D721Med (cell line): ENCODE measurements around the gene TIMP3.

Source experiments
- DNase-seq: peaks from one replicate; pipeline ENCODE4 v3.0.0; 2011; ENCODE audit warnings: low spot score; ENCODE audit not compliant: insufficient read length
- FAIRE-seq: peaks from 2 replicates; lab custom pipeline; 2011; peaks lifted over from hg19 to GRCh38; lab: Jason Lieb, UNC
- CTCF ChIP-seq: IDR thresholded peaks from 2 replicates; pipeline ENCODE4 v1.5.1; 2012; ENCODE audit warnings: mild to moderate bottlenecking, control low read depth; ENCODE audit not compliant: insufficient read depth; ENCODE audit errors: missing control alignments

The TIMP3 gene

GRCh38 chr22:32795214-32795596 lies 6.3 kb upstream of the TIMP3 start:
- FAIRE-seq (no peak), DNase-seq (no peak)
- no peak for TF ChIP-seq CTCF

GRCh38 chr22:32796865-32797573 lies 4.5 kb upstream of the TIMP3 start:
- no peak for FAIRE-seq
- DNase-seq = peak; percentile 24
- peak; percentile 90 for TF ChIP-seq CTCF

DNA sequence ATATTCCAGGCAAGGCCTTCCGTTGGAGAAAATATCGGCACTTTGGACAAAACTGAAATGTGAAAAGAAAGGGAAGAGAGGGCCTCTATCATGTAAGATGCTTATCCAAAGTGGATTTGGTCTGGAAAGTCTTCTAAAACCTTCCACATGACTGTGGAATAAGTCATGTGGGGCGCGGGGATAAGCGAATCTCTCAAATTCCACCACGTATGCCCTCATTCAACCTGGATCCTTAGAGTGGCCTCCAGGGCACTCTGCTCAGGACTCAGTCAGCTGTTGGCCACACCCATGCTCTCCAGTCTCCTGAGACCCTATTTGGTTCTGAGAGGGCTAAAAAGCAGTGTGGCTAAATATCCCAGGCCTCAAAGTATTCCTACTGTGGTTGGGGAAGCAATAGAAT lies 2.0 kb upstream of the TIMP3 start:
- TF ChIP-seq CTCF = no peak
- DNase-seq (no peak), FAIRE-seq (no peak)

GRCh38 chr22:32800158-32800882 lies 1.2 kb upstream of the TIMP3 start:
- TF ChIP-seq CTCF = no peak
- DNase-seq (no peak), FAIRE-seq (no peak)

DNA sequence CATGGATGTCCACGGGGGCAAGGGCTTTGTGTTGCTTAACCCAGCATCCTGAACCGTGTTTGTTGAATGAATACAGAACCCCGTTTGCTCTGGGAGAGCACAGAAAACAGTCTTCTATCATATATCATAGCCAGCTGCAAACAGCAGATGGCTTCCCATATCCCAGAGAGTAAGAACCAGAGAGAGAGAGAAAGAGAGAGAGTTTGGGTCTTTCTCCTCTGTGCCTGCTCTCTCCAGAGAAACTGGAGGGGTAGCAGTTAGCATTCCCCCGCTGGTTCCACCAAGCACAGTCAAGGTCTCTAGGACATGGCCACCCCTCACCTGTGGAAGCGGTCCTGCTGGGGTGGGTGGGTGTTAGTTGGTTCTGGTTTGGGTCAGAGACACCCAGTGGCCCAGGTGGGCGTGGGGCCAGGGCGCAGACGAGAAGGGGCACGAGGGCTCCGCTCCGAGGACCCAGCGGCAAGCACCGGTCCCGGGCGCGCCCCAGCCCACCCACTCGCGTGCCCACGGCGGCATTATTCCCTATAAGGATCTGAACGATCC lies 440 bp upstream of the TIMP3 start:
- TF ChIP-seq CTCF = no peak
- no peak for DNase-seq
- no peak for FAIRE-seq

- FAIRE-seq (no peak), DNase-seq (no peak)
Measured at GRCh38 chr22:32802237-32802765, 796 bp downstream of the TIMP3 start.

More at GRCh38 chr22:32802237-32802765, 796 bp downstream of the TIMP3 start:
- TF ChIP-seq CTCF = no peak
